HCT116 (cell line): Measurements from ENCODE around the gene TMEM258. TPM values are rescaled to one million over a fixed set of nuclear protein-coding genes. Genes with fewer than 3 reads are reported as not detected.
A peak's percentile ranks its signal among the peaks of the same experiment; 100 is the strongest.

Experiments used
- ATAC-seq: fragments of 200-7000 bp; cut with Tn5 transposase; 2 replicates; pipeline ENCODE4 v1.9.1; 2020; ENCODE audit warnings: mild to moderate bottlenecking, moderate library complexity
- BruUV-seq: library from RNA; stranded (reverse); fragments of 400-500 nt; replicated peaks from 2 replicates; lab custom pipeline; 2021; lab: Mats Ljungman, UMichigan
- CTCF ChIA-PET: fragments of 300-600 bp; sonication (Branson Sonifier 250); formaldehyde crosslinking; loops from one replicate; lab custom pipeline; 2021; ENCODE audit warnings: antibody characterized with exemption; lab: Charles Lee
- POLR2A ChIA-PET: fragments of 300-600, 350-600 bp; sonication (Branson Sonifier 250); formaldehyde crosslinking; loops from one replicate; lab custom pipeline; 2021; ENCODE audit warnings: antibody characterized with exemption; lab: Charles Lee
- RAD21 ChIA-PET, 2 experiments: fragments of 300-600 bp; sonication (Branson Sonifier 250); formaldehyde crosslinking; loops; one replicate each; lab custom pipeline; 2023; ENCODE audit warnings: low total read pairs in 2 of 2; ENCODE audit not compliant: uncharacterized antibody in 2 of 2, unreplicated experiment in 2 of 2, low non-redundant PET in 1 of 2; lab: Charles Lee
- DNase-seq: peaks from one replicate; pipeline ENCODE4 v3.0.0-alpha.2; 2010; ENCODE audit warnings: low read depth, low spot score
- H2AFZ ChIP-seq: fragments of 200-600 bp; shearing (Covaris generic), sonication (generic); 2 replicates; pipeline ENCODE4 v1.6.1; 2017; ENCODE audit warnings: low read depth, mixed run types, mixed read lengths, antibody characterized with exemption, low read length; ENCODE audit not compliant: poor library complexity, severe bottlenecking
- H3K27ac ChIP-seq: 2 replicates; pipeline ENCODE4 v1.5.1; 2012; ENCODE audit warnings: low read depth, low read length
- H3K27me3 ChIP-seq: fragments of 200-600 bp; sonication (generic); 2 replicates; pipeline ENCODE4 v1.6.1; 2016; ENCODE audit warnings: mixed run types, low read length, mixed read lengths; ENCODE audit not compliant: insufficient read depth
- H3K36me3 ChIP-seq, 2 experiments: fragments of 200-500 bp in 1 of 2; fragments of 200-600 bp in 1 of 2; sonication (Bioruptor generic) in 1 of 2; sonication (generic) in 1 of 2; 2 replicates each; pipeline versions ENCODE4 v1.5.1 to v1.6.1; 2014 to 2016; ENCODE audit warnings: low read length in 2 of 2, inconsistent platforms in 1 of 2, mixed read lengths in 1 of 2, mixed run types in 1 of 2; ENCODE audit not compliant: insufficient read depth in 2 of 2, control insufficient read depth in 1 of 2
- H3K4me1 ChIP-seq, 2 experiments: fragments of 200-600 bp in 1 of 2; sonication (generic) in 1 of 2; 2 replicates each; pipeline versions ENCODE4 v1.5.1 to v1.6.1; 2012 to 2017; ENCODE audit warnings: low read length in 2 of 2, inconsistent platforms in 1 of 2, mild to moderate bottlenecking in 1 of 2, mixed read lengths in 1 of 2, mixed run types in 1 of 2, moderate library complexity in 1 of 2; ENCODE audit not compliant: insufficient read depth in 2 of 2, control insufficient read depth in 1 of 2
- H3K4me2 ChIP-seq: fragments of 200-600 bp; sonication (generic); 2 replicates; pipeline ENCODE4 v1.6.1; 2017; ENCODE audit warnings: mixed run types, low read length, mixed read lengths
- H3K4me3 ChIP-seq, 2 experiments: fragments of 200-600 bp in 1 of 2; sonication (generic) in 1 of 2; replicated peaks in 1 of 2; 2 replicates each; pipeline ENCODE4 v1.5.1; 2011 to 2016; ENCODE audit warnings: low read length in 2 of 2, control low read depth in 1 of 2, low read depth in 1 of 2, mild to moderate bottlenecking in 1 of 2, mixed read lengths in 1 of 2, mixed run types in 1 of 2
- H3K79me2 ChIP-seq: fragments of 200-600 bp; sonication (generic); 2 replicates; pipeline ENCODE4 v1.6.1; 2017; ENCODE audit warnings: mild to moderate bottlenecking, mixed run types, low read length, moderate library complexity, mixed read lengths; ENCODE audit not compliant: insufficient read depth
- H3K9ac ChIP-seq: fragments of 200-600 bp; sonication (generic); 2 replicates; pipeline ENCODE4 v1.6.1; 2016; ENCODE audit warnings: low read length, mixed read lengths
- H3K9me2 ChIP-seq: fragments of 200-600 bp; sonication (generic), shearing (Covaris generic); 2 replicates; pipeline ENCODE4 v1.6.1; 2017; ENCODE audit warnings: mixed run types, mild to moderate bottlenecking, moderate library complexity; ENCODE audit not compliant: insufficient read depth
- H3K9me3 ChIP-seq, 2 experiments: fragments of 200-500 bp in 1 of 2; fragments of 200-600 bp in 1 of 2; sonication (Bioruptor generic) in 1 of 2; sonication (generic) in 1 of 2; 2 replicates each; pipeline ENCODE4 v1.6.1; 2014 to 2017; ENCODE audit warnings: low read length in 2 of 2, mixed read lengths in 2 of 2, inconsistent platforms in 1 of 2, low read depth in 1 of 2, mild to moderate bottlenecking in 1 of 2, mixed run types in 1 of 2, moderate library complexity in 1 of 2; ENCODE audit not compliant: control insufficient read depth in 1 of 2, insufficient read depth in 1 of 2
- H4K20me1 ChIP-seq: fragments of 200-600 bp; sonication (generic), shearing (Covaris generic); 2 replicates; pipeline ENCODE4 v1.6.1; 2017; ENCODE audit warnings: mixed run types, mild to moderate bottlenecking, moderate library complexity; ENCODE audit not compliant: insufficient read depth
- EZH2 ChIP-seq: fragments of 200-600 bp; sonication (generic); IDR thresholded peaks from 2 replicates; pipeline ENCODE4 v1.6.1; 2017; ENCODE audit warnings: antibody characterized with exemption, mixed run types
- POLR2AphosphoS5 ChIP-seq: IDR thresholded peaks from 2 replicates; pipeline ENCODE4 v1.6.1; 2011; ENCODE audit warnings: mild to moderate bottlenecking, low read depth, low read length, moderate library complexity
- SP1 ChIP-seq: IDR thresholded peaks from 2 replicates; pipeline ENCODE4 v1.6.1; 2012; ENCODE audit warnings: low read depth
- SRF ChIP-seq: IDR thresholded peaks from 2 replicates; pipeline ENCODE4 v1.6.1; 2012; ENCODE audit warnings: low read depth
- intact Hi-C: fragments of 100-400 bp; cut with micrococcal nuclease; formaldehyde crosslinking; loops from 2 replicates; pipeline ENCODE4 v1.10.0; 2022
- total RNA-seq: library from RNA; stranded (reverse); gene quantifications from one replicate; pipeline ENCODE4 v1.2.1, GENCODE V29; 2021; ENCODE audit not compliant: unreplicated experiment
- TF ChIP-seq, protein P1 (sequence below): IDR thresholded peaks from 2 replicates; pipeline ENCODE4 v1.6.1; 2012
- TF ChIP-seq, protein P2 (sequence below): IDR thresholded peaks from 2 replicates; pipeline ENCODE4 v1.6.1; 2012; ENCODE audit warnings: low read depth

TMEM258 gene
- total RNA-seq, 1 experiment from 2014 or later: 160 TPM

DNA sequence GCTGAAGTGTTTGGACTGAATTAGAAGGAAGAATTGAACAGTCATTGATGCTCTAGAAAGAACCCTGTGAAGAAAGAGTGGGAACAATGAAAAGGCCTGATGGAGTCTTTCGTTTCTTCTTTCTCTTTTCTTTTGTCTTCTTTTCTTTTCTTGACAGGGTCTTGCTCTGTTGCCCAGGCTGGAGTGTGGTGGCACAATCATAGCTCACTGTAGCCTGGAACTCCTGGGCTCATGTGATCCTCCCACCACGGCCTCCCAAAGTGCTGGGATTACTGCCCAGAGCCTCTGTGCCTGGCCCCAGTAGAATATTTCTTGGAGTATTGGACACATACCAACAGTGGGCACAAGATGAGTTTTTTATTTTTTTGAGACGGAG, 1.4 kb upstream of the TMEM258 start:
- CTCF ChIA-PET: no interaction called here
- no peak for TF ChIP-seq POLR2AphosphoS5
- TF ChIP-seq, protein P1, sequence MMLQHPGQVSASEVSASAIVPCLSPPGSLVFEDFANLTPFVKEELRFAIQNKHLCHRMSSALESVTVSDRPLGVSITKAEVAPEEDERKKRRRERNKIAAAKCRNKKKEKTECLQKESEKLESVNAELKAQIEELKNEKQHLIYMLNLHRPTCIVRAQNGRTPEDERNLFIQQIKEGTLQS: no peak
- TF ChIP-seq EZH2: no peak
- TF ChIP-seq, protein P2, sequence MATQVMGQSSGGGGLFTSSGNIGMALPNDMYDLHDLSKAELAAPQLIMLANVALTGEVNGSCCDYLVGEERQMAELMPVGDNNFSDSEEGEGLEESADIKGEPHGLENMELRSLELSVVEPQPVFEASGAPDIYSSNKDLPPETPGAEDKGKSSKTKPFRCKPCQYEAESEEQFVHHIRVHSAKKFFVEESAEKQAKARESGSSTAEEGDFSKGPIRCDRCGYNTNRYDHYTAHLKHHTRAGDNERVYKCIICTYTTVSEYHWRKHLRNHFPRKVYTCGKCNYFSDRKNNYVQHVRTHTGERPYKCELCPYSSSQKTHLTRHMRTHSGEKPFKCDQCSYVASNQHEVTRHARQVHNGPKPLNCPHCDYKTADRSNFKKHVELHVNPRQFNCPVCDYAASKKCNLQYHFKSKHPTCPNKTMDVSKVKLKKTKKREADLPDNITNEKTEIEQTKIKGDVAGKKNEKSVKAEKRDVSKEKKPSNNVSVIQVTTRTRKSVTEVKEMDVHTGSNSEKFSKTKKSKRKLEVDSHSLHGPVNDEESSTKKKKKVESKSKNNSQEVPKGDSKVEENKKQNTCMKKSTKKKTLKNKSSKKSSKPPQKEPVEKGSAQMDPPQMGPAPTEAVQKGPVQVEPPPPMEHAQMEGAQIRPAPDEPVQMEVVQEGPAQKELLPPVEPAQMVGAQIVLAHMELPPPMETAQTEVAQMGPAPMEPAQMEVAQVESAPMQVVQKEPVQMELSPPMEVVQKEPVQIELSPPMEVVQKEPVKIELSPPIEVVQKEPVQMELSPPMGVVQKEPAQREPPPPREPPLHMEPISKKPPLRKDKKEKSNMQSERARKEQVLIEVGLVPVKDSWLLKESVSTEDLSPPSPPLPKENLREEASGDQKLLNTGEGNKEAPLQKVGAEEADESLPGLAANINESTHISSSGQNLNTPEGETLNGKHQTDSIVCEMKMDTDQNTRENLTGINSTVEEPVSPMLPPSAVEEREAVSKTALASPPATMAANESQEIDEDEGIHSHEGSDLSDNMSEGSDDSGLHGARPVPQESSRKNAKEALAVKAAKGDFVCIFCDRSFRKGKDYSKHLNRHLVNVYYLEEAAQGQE: no peak
- no peak for TF ChIP-seq SRF
- no peak for TF ChIP-seq SP1
- Histone ChIP-seq H3K4me1 (peaks cover 4 to 16% of the 10 kb centered on the region in 2 experiments; a peak in 2 of 4 replicates), H3K4me3 (peak overlapping the region; percentile 96 to 100), H3K36me3 (peaks cover 22 to 53% of the 10 kb centered on the region in 2 experiments), H3K27me3 (no peaks in the 10 kb centered on the region), H3K9me2 (no peaks in the 10 kb centered on the region), H3K9ac (peak overlapping the region; percentile 99), H2AFZ (no peak overlapping the region), H3K27ac (peak overlapping the region; percentile 94; the same call in 1 of the 2 replicates), H3K4me2 (peak overlapping the region; percentile 90), H3K9me3 (no peaks in the 10 kb centered on the region), H4K20me1 (peaks cover 10% of the 10 kb centered on the region; the same call in 1 of the 2 replicates), H3K79me2 (peaks cover 84% of the 10 kb centered on the region)
- RAD21 ChIA-PET: no interaction called here
- DNase-seq: no peak
- no TSS peak for BruUV-seq
- intact Hi-C loops: no loop called here
- POLR2A ChIA-PET: interaction anchor here (2.8 kb wide), 1 partner anchor 21 kb away, joined by 14 read pairs; no protein-coding TSS in a partner anchor
- ATAC-seq: no peak
